SU-DHL-6 (cell line): ENCODE results near the gene ZNHIT1.

Experiments
- H2AFZ ChIP-seq: fragments of 200-600 bp; sonication (generic); 2 replicates; pipeline ENCODE4 v1.6.1; 2014; ENCODE audit warnings: low read depth, mild to moderate bottlenecking, moderate library complexity, mixed read lengths, antibody characterized with exemption, low read length; ENCODE audit not compliant: severe bottlenecking
- H3F3A ChIP-seq: fragments of 200-600 bp; shearing (Covaris generic); 2 replicates; pipeline ENCODE4 v1.6.0; 2016; ENCODE audit warnings: antibody characterized with exemption, mild to moderate bottlenecking; ENCODE audit not compliant: insufficient read depth
- H3K27ac ChIP-seq: fragments of 200-600 bp; sonication (generic); 2 replicates; pipeline ENCODE4 v1.5.1; 2016; ENCODE audit warnings: low read depth, mild to moderate bottlenecking, low read length, moderate library complexity, mixed read lengths
- H3K27me3 ChIP-seq: fragments of 200-600 bp; sonication (generic), shearing (Covaris generic); 2 replicates; pipeline ENCODE4 v1.6.0; 2014; ENCODE audit warnings: mild to moderate bottlenecking, low read length
- H3K36me3 ChIP-seq: fragments of 200-600 bp; sonication (generic); 2 replicates; pipeline ENCODE4 v1.6.1; 2014; ENCODE audit warnings: mild to moderate bottlenecking, low read length, mixed read lengths
- H3K4me2 ChIP-seq: fragments of 300-600, 200-600 bp; shearing (Covaris generic), sonication (generic); 2 replicates; pipeline ENCODE4 v1.6.0; 2014; ENCODE audit warnings: low read length, low read depth, mild to moderate bottlenecking; ENCODE audit not compliant: poor library complexity, severe bottlenecking
- H3K4me3 ChIP-seq: fragments of 200-600 bp; sonication (generic); 2 replicates; pipeline ENCODE4 v1.5.1; 2014; ENCODE audit warnings: antibody characterized with exemption, low read length, mild to moderate bottlenecking, mixed read lengths; ENCODE audit not compliant: insufficient read depth, poor library complexity, severe bottlenecking
- H3K79me2 ChIP-seq: fragments of 200-600 bp; sonication (generic); 2 replicates; pipeline ENCODE4 v1.6.1; 2014; ENCODE audit warnings: mild to moderate bottlenecking, low read length, moderate library complexity; ENCODE audit not compliant: insufficient read depth
- H3K9ac ChIP-seq: fragments of 200-600 bp; sonication (generic); 2 replicates; pipeline ENCODE4 v1.7.0; 2014; ENCODE audit warnings: mild to moderate bottlenecking, low read length
- H3K9me2 ChIP-seq: fragments of 200-600 bp; sonication (generic); replicated peaks from 2 replicates; pipeline ENCODE4 v1.6.1; 2014; ENCODE audit warnings: low read length; ENCODE audit not compliant: insufficient read depth
- H3K9me3 ChIP-seq: fragments of 200-600 bp; sonication (generic); 2 replicates; pipeline ENCODE4 v1.6.1; 2014; ENCODE audit warnings: low read length, mixed read lengths; ENCODE audit not compliant: insufficient read depth
- H4K20me1 ChIP-seq: fragments of 200-600 bp; sonication (generic); 2 replicates; pipeline ENCODE4 v1.6.1; 2014; ENCODE audit warnings: low read depth, mild to moderate bottlenecking, antibody characterized with exemption, low read length, moderate library complexity, mixed read lengths
- EZH2phosphoT487 ChIP-seq: fragments of 200-600 bp; sonication (generic), shearing (Covaris generic); conservative IDR thresholded peaks from 2 replicates; pipeline ENCODE4 v1.6.1; 2018; ENCODE audit warnings: mild to moderate bottlenecking, antibody characterized with exemption, low read length, moderate library complexity, mixed read lengths
- TF ChIP-seq, protein P1 (sequence below): fragments of 200-600 bp; sonication (generic); IDR thresholded peaks from one replicate; pipeline ENCODE4 v1.5.1; 2017; ENCODE audit warnings: antibody characterized with exemption, mild to moderate bottlenecking, low read length, moderate library complexity; ENCODE audit not compliant: insufficient read depth, poor library complexity, severe bottlenecking

ZNHIT1 gene

GRCh38 chr7:101265622-101266516 is 47.9 kb downstream of the ZNHIT1 start:
- Histone ChIP-seq H2AFZ (no peak overlapping the region), H3K9me2 (no peaks in the 10 kb centered on the region), H3K4me3 (no peak overlapping the region), H4K20me1 (no peaks in the 10 kb centered on the region), H3F3A (no peaks in the 10 kb centered on the region), H3K27ac (no peak overlapping the region), H3K36me3 (no peaks in the 10 kb centered on the region), H3K4me2 (no peak overlapping the region), H3K9ac (no peak overlapping the region), H3K9me3 (no peaks in the 10 kb centered on the region), H3K79me2 (no peaks in the 10 kb centered on the region), H3K27me3 (no peaks in the 10 kb centered on the region)
- TF ChIP-seq, protein P1, sequence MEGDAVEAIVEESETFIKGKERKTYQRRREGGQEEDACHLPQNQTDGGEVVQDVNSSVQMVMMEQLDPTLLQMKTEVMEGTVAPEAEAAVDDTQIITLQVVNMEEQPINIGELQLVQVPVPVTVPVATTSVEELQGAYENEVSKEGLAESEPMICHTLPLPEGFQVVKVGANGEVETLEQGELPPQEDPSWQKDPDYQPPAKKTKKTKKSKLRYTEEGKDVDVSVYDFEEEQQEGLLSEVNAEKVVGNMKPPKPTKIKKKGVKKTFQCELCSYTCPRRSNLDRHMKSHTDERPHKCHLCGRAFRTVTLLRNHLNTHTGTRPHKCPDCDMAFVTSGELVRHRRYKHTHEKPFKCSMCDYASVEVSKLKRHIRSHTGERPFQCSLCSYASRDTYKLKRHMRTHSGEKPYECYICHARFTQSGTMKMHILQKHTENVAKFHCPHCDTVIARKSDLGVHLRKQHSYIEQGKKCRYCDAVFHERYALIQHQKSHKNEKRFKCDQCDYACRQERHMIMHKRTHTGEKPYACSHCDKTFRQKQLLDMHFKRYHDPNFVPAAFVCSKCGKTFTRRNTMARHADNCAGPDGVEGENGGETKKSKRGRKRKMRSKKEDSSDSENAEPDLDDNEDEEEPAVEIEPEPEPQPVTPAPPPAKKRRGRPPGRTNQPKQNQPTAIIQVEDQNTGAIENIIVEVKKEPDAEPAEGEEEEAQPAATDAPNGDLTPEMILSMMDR: no peak
- no peak for TF ChIP-seq EZH2phosphoT487

DNA sequence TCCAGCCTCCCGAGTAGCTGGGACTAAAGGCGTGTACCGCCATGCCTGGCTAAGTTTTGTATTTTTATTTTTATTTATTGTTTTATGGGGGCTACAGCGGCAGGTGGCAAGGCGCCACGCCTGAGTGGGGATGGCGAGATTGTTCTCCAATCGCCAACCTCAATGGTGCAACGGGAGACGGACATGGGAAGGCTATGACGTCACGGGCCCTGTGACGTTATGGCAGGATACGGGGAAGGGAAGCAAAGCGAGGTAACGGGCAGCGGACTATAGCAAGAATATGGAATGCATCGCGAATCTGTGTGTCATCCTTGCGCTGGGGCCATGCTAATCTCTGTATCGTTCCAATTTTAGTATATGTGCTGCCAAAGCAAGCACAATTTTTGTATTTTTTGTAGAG is 51.7 kb downstream of the ZNHIT1 start:
- no peak overlapping the region for H3K4me3 ChIP-seq
- H3K79me2 ChIP-seq: no peaks in the 10 kb centered on the region
- no peaks in the 10 kb centered on the region for H3K9me3 ChIP-seq
- H3K27me3 ChIP-seq: no peaks in the 10 kb centered on the region
- H3F3A ChIP-seq: no peaks in the 10 kb centered on the region
- H3K4me2 ChIP-seq: no peak overlapping the region
- no peaks in the 10 kb centered on the region for H4K20me1 ChIP-seq
- no peak overlapping the region for H3K27ac ChIP-seq
- no peaks in the 10 kb centered on the region for H3K36me3 ChIP-seq
- TF ChIP-seq, protein P1: no peak
- no peak for TF ChIP-seq EZH2phosphoT487
- H2AFZ ChIP-seq: no peak overlapping the region
- H3K9ac ChIP-seq: no peak overlapping the region
- no peaks in the 10 kb centered on the region for H3K9me2 ChIP-seq

- TF ChIP-seq, protein P1: no peak
- no peak for TF ChIP-seq EZH2phosphoT487
- Histone ChIP-seq H3K27ac (no peak overlapping the region), H3K9me3 (no peaks in the 10 kb centered on the region), H3K36me3 (no peaks in the 10 kb centered on the region), H4K20me1 (no peaks in the 10 kb centered on the region), H3K4me3 (no peak overlapping the region), H3F3A (no peaks in the 10 kb centered on the region), H3K79me2 (no peaks in the 10 kb centered on the region), H3K9me2 (no peaks in the 10 kb centered on the region), H3K27me3 (no peaks in the 10 kb centered on the region), H3K9ac (no peak overlapping the region), H3K4me2 (no peak overlapping the region), H2AFZ (no peak overlapping the region)
Measured at GRCh38 chr7:101271021-101271420, 53.1 kb downstream of the ZNHIT1 start.
